HG02884 (cell line): ENCODE results near the gene OR8D1.

ENCODE experiments used
- ATAC-seq: cut with Tn5 transposase; IDR thresholded peaks from one replicate; pipeline ENCODE4 v1.9.1; 2021; ENCODE audit warnings: mild to moderate bottlenecking, moderate library complexity; ENCODE audit not compliant: unreplicated experiment

Gene OR8D1

DNA sequence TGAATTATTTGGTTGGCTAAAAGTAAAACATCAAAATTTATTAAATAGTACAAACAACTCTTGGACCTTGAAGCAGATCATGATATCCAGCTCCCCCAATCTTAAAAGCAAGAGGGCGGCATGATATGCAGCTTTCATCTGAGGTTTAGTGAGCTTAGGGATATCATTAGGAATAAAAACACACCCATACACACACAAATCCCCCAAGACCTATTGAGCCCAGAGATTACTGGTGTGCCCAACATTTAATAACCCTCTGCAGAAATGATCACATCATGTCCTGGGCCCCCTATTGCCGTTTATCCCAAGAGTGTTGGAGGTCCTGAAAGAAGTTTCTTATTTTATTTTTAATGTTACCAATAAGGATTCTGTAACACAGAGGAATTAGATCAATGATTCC lies at the start of gene OR8D1:
Gene OR8D1, minus strand, starts transcription at position 101 of the 400 bp plus-strand sequence. CDS start 3,183 bp downstream, outside the sequence.
- ATAC-seq = no peak

DNA sequence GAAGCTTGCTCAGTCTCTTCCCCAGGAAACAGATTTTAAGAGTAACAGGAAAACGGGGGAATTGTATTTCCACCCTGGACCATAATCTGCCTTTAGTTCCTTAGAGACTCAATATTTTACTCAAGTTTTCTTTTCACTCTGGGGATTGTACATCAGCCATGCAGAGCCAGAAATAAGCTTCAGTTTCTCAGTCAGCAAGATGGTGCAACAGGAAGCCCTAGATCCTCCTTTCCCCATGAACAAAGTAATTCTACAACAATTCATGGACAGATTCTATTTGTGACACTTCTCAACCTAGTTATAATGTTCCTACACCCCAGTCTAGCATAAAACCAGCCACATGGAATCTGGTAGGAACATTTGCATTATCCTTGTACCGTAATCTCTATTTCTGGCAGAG lies 45.8 kb upstream of the OR8D1 start:
- ATAC-seq = no peak

DNA sequence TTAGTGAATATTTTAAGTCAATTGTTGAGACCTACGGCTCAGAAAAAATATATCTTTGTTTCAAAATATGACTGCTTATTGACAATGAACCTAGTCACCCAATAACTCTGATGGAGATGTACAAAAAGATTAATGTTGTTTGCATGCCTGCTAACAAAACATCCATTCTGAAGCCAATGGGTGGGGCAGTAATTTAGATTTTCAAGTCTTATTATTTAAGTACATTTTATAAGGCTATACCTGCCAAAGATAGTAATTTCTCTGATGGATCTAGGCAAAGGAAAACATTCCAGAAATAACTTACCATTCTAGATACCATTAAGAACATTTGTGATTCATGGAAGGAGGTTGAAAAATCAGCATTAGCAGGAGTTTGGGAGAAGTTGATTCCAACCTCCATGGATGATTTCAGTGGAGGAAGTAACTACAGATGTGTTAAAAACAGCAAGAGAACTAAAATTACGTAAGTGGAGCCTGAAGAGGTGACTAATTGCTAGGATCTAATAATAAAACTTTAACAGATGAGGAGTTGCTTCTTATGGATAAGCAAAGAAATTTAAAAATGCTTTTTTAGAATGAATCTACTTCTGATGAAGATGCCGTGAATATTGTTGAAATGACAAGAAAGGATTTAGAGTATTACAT lies 32.7 kb upstream of the OR8D1 start:
- no peak for ATAC-seq

DNA sequence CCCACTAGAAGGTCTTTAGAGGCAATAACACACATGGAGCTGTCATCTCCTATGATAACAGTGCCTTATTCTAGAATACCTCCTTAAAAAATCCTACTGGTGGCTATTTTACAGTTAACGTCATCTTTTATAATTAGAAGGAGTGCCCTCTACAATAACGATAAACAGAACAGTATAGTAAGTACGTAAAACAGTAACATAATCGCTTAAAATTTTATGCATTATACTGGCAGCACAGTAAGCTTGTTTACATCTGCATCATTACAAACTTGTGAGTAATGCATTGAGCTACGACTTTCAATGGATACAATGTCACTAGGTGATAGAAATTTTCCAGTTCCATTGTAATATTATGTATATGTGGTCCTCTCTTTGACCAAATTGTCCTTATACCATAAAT lies 30.6 kb upstream of the OR8D1 start:
- ATAC-seq = no peak

DNA sequence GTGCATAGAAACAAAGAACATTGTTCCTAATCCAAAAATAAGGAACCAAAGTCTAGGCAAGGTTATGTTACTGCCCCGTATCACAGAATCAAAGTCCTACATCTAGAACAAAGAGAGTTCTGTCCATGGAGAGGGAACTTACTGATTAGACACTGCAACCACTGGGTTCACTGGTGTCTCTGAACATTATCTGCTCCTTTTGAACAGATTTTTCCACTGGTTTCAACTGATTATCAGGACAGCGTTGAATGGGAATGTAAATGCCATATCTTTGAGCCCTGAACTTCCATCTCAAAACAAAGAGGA lies 26.3 kb upstream of the OR8D1 start:
- ATAC-seq = no peak

DNA sequence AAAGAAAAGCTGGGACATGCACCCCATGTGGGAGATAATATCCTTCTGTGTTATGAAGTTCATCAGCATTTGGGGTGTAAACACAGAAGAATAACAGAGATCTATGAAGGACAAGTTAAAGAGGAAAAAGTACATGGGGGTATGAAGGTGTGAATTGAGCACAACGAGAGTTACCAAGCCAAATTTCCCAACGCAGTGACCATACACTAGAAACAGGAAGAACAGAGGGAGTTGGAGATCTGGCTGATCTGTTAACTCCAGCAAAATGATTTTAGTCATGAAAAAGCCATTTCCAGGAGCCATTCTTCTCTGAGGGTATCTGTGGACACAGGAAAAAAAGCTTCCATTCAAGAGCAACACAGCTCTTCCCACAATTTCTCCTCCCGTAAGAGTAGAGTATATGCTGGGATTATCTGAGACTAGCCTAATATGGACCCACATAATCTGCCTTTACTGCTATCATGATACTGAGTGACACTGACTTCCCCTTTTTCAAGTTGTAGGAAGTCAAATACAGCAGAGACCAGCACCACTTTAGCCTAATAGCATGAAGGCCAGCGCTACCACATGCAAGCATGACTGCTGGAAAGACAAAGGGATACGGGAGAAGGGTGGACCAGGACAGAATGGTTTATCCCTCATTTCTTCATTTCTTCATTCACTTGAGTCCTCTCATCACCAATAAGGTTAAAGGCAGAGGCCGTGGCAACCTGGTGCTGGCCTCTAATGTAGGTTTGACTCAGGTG lies 25.8 kb upstream of the OR8D1 start:
- no peak for ATAC-seq

DNA sequence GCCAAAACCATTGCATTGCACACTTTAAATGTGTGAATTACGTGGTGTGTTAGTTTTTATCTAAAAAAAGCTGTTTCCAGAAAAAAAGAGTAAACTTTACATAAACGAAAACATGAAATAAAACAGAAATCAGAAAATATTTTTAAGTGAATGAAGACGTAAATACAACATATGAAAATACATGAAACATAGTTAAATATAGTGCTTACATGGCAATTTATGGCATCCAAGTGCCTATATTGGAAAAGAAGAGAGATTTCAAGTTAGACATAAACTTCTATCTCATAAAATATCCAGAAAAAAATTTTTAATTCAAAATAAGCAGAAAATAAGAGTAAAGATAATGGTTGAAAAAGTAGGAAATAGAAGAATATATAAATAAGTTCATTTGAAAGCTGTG lies 18.1 kb upstream of the OR8D1 start:
- ATAC-seq = no peak

DNA sequence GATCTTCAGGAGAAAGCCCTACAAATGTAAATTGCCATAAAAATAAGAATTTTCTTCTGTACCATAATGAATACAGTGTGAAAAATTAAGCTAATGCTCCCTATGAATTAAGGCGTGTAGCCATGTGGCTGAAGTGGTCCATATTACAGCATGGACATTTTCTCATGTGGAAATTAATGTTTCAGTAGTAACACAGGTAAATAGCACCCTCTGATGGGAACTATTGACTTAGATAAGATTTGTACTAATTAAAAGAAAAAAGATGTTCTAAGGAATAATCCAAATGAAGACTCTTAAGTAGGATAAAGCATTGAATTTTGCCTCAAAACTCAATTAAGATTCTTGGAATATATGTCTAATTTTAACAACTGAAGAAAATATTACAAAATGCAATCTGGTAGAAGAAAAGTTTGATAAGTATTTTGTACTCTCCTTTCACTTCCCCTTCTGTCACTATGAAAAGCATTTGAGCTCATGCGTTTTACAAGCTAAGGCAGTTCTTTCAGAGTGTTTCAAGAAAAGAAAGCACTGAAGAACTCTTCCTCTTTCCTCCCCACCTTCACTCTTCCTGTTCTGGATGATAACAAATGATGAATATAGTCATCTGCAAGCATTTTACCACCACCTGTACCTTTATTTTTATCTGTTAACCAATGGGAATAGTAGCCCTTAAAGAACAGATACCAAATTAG lies 16.2 kb upstream of the OR8D1 start:
- peak; percentile 92 for ATAC-seq

DNA sequence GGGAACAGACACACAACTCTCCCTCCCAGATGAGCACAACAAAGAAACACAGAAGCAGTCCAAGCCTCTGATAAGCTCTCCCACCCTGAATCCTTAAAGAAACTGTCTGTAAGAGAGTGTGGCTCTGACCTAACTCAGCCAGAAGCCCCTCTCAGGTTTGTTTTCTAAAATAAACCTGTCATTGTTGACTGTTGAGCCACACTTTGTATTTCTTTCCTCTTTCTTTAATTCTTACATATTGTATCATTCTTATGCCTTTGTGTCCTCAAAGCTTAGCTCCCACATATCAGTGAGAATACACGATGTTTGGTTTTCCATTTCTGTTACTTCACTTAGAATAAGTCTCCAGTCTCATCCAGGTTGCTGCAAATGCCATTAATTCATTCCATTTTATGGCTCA lies 14.0 kb upstream of the OR8D1 start:
- no peak for ATAC-seq

DNA sequence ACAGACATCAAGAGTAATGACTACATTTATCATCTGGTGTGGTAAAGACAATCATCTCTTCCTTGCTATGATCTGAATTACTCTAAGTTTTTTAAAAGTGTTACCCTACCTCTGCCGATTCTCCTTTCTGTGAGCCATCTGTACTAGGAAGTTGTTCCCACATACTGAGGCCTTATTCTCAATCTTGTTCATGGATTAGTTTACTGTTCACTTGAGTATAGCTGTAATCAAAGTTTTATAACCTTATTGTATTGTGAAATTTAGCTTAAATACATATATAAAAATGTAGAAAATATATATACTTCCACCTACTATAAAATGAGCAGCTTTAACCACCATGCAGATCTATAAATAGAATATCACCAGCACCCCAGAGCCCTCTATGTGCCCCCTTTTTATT lies 8.6 kb upstream of the OR8D1 start:
- no peak for ATAC-seq

DNA sequence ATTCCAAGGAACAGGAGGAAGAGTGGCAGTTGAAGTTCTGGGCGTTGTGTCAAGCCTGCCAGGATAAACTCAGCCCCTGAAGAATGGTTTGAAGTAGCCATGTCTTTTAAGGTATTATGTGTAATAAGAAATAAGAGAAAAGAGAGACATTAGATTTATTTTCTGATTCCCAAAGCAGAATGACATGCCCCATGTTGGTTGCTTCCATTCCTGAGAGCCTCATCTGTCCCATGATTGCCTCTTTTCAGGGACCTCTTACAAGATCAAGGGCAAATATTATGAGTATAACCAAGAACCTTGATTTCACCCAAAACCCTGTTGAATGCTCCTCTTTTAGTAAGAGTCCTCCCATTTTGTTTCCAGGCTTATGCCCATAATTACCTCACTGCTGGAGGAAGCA lies 6.3 kb upstream of the OR8D1 start, which contains the start of gene OR8D2:
Gene OR8D2, minus strand, starts transcription at position 101 of the 400 bp plus-strand sequence. Its CDS starts 0 bp downstream, at position 101.
- no peak for ATAC-seq

DNA sequence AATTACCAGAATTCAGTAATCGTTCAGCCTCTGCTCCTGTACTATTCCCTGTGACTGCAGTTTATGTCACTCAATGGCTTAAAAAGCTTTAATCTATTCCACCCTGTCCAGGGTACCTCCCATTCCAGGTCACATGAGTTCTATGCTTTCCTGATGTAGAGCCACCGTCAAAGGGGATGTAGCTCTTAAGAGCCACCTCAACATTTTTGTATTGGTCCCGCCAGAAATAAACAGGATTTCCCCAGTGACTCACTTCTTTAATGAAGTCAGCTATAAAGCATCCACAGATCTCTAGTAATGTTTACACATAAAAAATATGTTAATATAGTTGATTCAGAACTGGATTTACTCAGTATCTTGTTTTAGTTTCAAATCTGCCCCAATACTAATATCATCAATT lies 1.3 kb upstream of the OR8D1 start:
- no peak for ATAC-seq

DNA sequence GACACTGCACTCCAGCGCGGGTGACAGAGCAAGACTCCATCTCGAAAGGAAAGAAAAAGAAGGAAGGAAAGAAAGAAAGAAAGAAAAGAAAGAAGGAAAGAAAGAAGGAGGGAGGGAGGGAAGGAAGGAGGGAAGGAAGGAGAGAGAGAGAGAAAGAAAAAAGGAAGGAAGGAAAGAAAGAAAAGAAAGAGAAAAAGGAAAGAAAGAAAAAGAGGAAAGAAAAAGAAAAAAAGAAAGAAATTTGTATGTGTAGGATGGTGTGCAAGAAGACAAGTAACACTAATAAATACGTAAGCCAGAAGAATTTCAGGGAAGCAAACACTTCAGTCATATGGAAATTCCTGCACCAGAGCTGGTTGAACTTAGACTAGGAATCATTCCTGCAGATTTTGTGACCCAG lies 618 bp downstream of the OR8D1 start:
- ATAC-seq = no peak

DNA sequence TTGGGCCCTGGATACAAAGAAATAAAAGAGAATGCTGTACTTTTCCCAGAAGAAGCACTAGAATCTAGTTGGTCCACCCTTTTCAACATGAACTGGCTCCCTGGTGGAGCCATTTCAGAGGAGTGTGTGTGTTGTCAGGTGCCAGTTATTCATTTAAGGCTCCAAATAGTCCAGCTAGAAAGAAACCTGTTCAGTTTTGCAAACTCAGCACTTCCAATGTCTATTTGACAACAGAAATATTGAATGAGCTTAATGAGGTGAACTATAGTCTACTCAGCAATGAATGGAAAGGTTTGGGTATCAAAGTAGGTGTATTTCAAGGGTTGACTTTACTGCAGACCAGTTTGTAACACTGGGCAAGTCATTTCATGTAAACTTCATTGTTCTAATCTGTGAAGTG lies 2.1 kb downstream of the OR8D1 start:
- ATAC-seq = no peak

DNA sequence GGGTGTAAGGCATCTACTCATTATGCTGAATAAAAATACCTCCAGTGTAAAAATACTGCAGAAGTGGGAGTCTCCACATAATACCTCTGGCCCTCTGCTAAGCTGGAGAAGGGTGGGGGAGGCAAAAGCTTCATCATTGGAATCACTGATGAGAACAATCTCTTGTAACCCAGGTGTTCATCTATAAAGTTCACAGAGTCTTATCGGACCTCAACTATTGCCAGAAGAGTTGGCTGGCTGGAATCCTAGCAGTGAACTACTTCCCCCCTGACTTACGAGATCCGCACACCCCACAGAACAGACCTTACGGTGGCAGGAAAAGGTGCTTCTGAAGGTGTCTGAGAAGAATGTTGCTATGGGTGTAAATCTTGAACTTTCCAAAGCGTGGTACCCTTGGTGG lies 2.5 kb downstream of the OR8D1 start:
- no peak for ATAC-seq

DNA sequence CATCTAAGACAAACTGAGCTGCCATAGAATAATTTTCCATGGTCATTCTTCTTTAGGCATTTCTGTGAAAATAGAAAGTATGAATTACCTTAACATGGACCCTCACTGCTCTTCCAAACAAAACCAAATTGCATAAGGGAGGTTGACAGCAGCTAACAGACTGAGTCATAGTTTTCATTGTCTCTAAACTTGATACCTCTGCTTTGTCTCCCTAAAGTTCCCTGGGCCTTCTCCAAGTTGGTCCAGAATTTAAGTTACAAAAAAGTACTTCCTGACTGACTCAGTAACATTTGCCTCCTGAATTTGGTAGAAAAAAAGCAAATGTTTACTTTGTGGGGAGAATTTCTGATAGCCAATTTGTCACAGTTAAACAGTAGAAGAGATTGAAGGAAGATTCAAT lies 3.0 kb downstream of the OR8D1 start:
- no peak for ATAC-seq

DNA sequence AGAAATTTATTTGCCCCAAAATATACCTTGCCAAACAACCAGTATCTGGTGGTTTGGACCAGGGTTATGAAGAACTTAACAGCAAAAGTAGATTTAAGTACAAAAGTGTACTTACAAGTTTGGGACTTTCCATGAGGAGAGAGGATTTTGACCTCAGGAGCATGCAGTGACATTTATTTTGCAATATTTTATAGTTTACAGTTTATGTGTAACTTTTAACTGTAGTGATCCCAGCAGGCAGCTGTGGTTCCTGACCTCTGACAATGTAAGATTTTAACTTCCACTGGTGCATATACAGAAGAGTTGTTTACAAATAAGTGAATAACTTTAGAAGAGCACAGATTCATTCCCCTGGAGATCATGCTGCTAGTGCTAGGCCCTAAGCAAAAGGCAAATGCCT lies 6.7 kb downstream of the OR8D1 start:
- ATAC-seq = no peak

DNA sequence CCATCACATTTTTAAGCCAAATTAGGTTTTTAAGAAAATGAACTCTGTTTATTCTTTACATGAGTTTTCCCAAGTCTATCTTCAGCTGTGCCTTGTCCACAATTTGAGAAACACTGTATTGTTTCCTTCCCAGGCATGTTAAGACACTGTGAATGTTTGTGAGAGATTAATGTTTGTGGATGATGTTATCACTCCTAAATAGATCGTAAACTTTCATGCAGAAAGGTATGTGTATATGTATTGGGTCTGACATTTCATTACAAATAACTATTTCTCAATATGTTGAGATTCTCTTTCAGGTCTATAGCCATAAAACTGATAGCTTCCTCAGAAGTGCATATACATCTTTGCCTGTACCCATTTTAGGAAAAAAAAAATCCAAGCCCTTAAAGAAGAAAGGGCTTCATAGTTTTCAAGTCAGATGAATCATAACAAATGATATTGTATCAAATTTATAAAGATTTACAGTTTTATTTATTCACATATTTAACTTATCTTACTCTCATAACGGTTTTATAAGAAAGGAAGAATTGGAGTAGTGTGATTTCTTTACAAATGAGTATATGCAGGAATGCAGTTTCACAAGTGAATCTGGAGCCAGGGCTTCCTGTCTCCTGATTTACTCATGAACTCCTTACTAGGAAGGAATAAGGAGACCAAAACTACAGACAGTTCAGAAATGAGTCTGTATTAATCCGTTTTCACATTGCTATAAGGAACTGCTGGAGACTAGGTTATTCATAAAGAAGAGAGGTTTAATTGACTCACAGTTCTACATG lies 11.2 kb downstream of the OR8D1 start:
- no peak for ATAC-seq

DNA sequence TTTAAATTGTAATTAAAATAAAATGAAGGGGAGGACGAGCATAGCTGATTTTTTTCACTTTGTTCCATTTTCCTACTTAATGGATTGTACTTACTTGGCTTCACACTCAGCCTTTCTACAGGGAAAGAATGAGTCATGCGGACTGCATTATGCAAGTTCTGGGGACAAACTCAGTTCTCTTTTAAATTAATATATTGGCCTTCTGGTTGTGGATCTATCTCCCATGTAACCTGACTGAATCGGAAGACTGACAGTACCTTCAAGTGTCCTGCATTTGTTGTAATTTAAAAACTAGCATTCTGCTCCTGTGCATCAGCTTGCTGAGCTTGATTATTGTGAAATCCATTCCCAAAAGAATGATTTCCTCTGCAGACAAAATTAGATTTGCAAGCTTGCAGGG lies 12.2 kb downstream of the OR8D1 start:
- no peak for ATAC-seq

DNA sequence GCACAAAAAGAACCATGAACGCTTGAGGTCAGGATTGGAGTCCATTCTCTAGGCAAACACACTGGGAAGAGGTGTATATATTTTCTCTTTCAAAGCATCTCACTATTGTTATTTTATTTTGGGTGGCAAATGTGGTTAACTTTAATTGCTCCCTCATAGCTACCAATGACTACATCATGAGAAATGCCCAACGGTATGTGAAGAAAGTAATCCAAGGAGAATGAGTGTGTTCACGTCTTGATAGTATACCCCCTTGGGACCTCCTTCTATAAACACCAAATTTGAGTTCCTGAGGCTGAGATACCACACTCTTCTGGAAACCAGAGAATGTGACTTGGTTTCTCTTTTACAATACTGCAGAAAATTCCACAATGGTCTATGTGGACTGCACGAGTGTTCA lies 15.8 kb downstream of the OR8D1 start:
- ATAC-seq = no peak

DNA sequence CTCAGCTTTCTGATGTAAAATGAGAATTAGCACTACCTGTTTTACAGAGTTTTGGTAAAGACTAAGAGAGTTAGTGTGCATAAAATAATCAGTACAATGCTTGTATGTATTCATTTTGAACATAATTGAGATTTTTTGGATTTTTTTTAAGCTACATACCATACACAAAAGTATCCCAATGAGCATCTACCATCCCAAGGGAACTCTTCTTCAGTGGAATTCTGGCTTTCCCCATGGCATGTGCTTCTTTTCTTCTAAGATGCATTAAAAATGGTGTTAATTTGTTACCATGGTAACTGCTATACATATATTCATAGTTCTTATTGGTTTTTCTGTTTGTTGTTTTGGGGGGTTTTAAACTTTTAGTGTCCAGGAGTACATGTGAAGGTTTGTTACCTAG lies 17.7 kb downstream of the OR8D1 start:
- ATAC-seq = no peak
